Measurements from ENCODE around the gene YIPF3.
"Not testable (repeated sequence)": the region's sequence is repeated elsewhere in the genome, so short reads cannot be mapped to it uniquely, and the experiment has no call there.

Gene YIPF3

GRCh38 chr6:43516697-43517504 lies at the start of gene YIPF3, which contains the start of gene POLR1C:
Gene YIPF3 (minus strand): TSS chr6:43516926. CDS start chr6:43516807, 119 bp downstream.
Gene POLR1C (plus strand): TSS chr6:43517089. CDS start chr6:43517110, 21 bp downstream.
- DNase-seq (ENCODE audit: low read depth in 2 of 2) = peak; percentile 95 to 96

- no peak for DNase-seq (ENCODE audit: low read depth in 2 of 2)
Observed at GRCh38 chr6:43559328-43559727, 42.6 kb upstream of the YIPF3 start.

- DNase-seq (ENCODE audit: low read depth in 2 of 2) = not testable (repeated sequence)
Observed at GRCh38 chr6:43557620-43558019, 40.9 kb upstream of the YIPF3 start.

- DNase-seq (ENCODE audit: low read depth in 2 of 2) = no peak
Observed at GRCh38 chr6:43547222-43547621, 30.5 kb upstream of the YIPF3 start.

GRCh38 chr6:43544461-43544860 lies 27.7 kb upstream of the YIPF3 start:
- DNase-seq (ENCODE audit: low read depth in 2 of 2) = no peak

- no peak for DNase-seq (ENCODE audit: low read depth in 2 of 2)
Observed at GRCh38 chr6:43541774-43542471, 25.2 kb upstream of the YIPF3 start.

GRCh38 chr6:43540507-43540906 lies 23.8 kb upstream of the YIPF3 start:
- no peak for DNase-seq (ENCODE audit: low read depth in 2 of 2)

GRCh38 chr6:43539409-43539808 lies 22.7 kb upstream of the YIPF3 start:
- not testable (repeated sequence) for DNase-seq (ENCODE audit: low read depth in 2 of 2)

- not testable (repeated sequence) for DNase-seq (ENCODE audit: low read depth in 2 of 2)
Observed at GRCh38 chr6:43538986-43539385, 22.3 kb upstream of the YIPF3 start.

- DNase-seq (ENCODE audit: low read depth in 2 of 2) = no peak
Observed at GRCh38 chr6:43532201-43532600, 15.5 kb upstream of the YIPF3 start.

- DNase-seq (ENCODE audit: low read depth in 2 of 2) = no peak
Observed at GRCh38 chr6:43524483-43524961, 7.8 kb upstream of the YIPF3 start.

- DNase-seq (ENCODE audit: low read depth in 2 of 2) = no peak
Observed at GRCh38 chr6:43523284-43523683, 6.6 kb upstream of the YIPF3 start.

GRCh38 chr6:43522547-43523261 lies 6.0 kb upstream of the YIPF3 start:
- no peak for DNase-seq (ENCODE audit: low read depth in 2 of 2)

GRCh38 chr6:43521836-43522235 lies 5.1 kb upstream of the YIPF3 start:
- no peak for DNase-seq (ENCODE audit: low read depth in 2 of 2)

GRCh38 chr6:43520097-43520496 lies 3.4 kb upstream of the YIPF3 start:
- no peak for DNase-seq (ENCODE audit: low read depth in 2 of 2)

GRCh38 chr6:43517505-43518357 lies 1.0 kb upstream of the YIPF3 start:
- DNase-seq (ENCODE audit: low read depth in 2 of 2) = no peak

- no peak for DNase-seq (ENCODE audit: low read depth in 2 of 2)
Observed at GRCh38 chr6:43516367-43516696, 394 bp downstream of the YIPF3 start.

- no peak for DNase-seq (ENCODE audit: low read depth in 2 of 2)
Observed at GRCh38 chr6:43515808-43516207, 918 bp downstream of the YIPF3 start.

GRCh38 chr6:43511824-43512415 lies 4.8 kb downstream of the YIPF3 start:
- no peak for DNase-seq (ENCODE audit: low read depth in 2 of 2)

GRCh38 chr6:43510827-43511163 lies 5.9 kb downstream of the YIPF3 start:
- DNase-seq (ENCODE audit: low read depth in 2 of 2) = no peak
